IMR-90 (cell line): ENCODE results near the gene DEPDC5. TPM values are rescaled to one million over a fixed set of nuclear protein-coding genes. Genes with fewer than 3 reads are reported as not detected.
A peak's percentile ranks its signal among the peaks of the same experiment; 100 is the strongest.

ENCODE experiments used
- ATAC-seq: fragments of 200-7000 bp; cut with Tn5 transposase; 2 replicates; pipeline ENCODE4 v1.9.1; 2020; ENCODE audit warnings: low read depth, mild to moderate bottlenecking, moderate library complexity
- BruUV-seq: library from RNA; stranded (reverse); fragments of 400-500 nt; replicated peaks from 2 replicates; lab custom pipeline; 2021; lab: Mats Ljungman, UMichigan
- CTCF ChIA-PET: fragments of 300-600 bp; formaldehyde crosslinking; extraction: SDS; loops from one replicate; lab custom pipeline; 2021; ENCODE audit warnings: antibody characterized with exemption; lab: Yijun Ruan, JAX
- POLR2A ChIA-PET: fragments of 300-600 bp; sonication (Branson Sonifier 250); formaldehyde crosslinking; loops from one replicate; lab custom pipeline; 2022; ENCODE audit warnings: antibody characterized with exemption; ENCODE audit not compliant: unreplicated experiment; lab: Charles Lee
- DNase-seq: peaks from one replicate; pipeline ENCODE4 v3.0.0; 2013
- H2AFZ ChIP-seq: replicated peaks from 2 replicates; pipeline ENCODE3; 2013; ENCODE audit warnings: low read length, mild to moderate bottlenecking; ENCODE audit not compliant: poor library complexity
- H2AK5ac ChIP-seq: 2 replicates; pipeline ENCODE4 v1.6.1; 2013; ENCODE audit warnings: low read depth, low read length, inconsistent platforms
- H2AK9ac ChIP-seq: replicated peaks from 2 replicates; pipeline ENCODE3; 2013; ENCODE audit warnings: mild to moderate bottlenecking, low read depth, low read length, moderate library complexity; ENCODE audit not compliant: poor library complexity
- H2BK120ac ChIP-seq: 2 replicates; pipeline ENCODE4 v1.6.1; 2013; ENCODE audit warnings: low read depth, low read length, inconsistent platforms
- H2BK15ac ChIP-seq: 3 replicates; pipeline ENCODE4 v1.6.1; 2013; ENCODE audit warnings: low read depth, low read length, inconsistent platforms
- H2BK20ac ChIP-seq: 2 replicates; pipeline ENCODE4 v1.6.1; 2013; ENCODE audit warnings: low read depth, mild to moderate bottlenecking, inconsistent platforms, low read length, moderate library complexity
- H2BK5ac ChIP-seq: 2 replicates; pipeline ENCODE4 v1.6.1; 2013; ENCODE audit warnings: mild to moderate bottlenecking, low read depth, low read length, inconsistent platforms; ENCODE audit not compliant: poor library complexity, severe bottlenecking
- H3K14ac ChIP-seq: replicated peaks from 2 replicates; pipeline ENCODE4 v1.6.1; 2013; ENCODE audit warnings: low read depth, low read length, inconsistent platforms
- H3K18ac ChIP-seq: 2 replicates; pipeline ENCODE4 v1.6.1; 2013; ENCODE audit warnings: low read depth, low read length, control low read depth
- H3K23ac ChIP-seq: 2 replicates; pipeline ENCODE4 v1.6.1; 2013; ENCODE audit warnings: low read depth, low read length, inconsistent platforms
- H3K27ac ChIP-seq: 2 replicates; pipeline ENCODE4 v1.5.1; 2013; ENCODE audit warnings: mild to moderate bottlenecking, control low read depth, low read length; ENCODE audit not compliant: insufficient read depth
- H3K27me3 ChIP-seq: 2 replicates; pipeline ENCODE4 v1.6.1; 2013; ENCODE audit warnings: low read length; ENCODE audit not compliant: control insufficient read depth, insufficient read depth
- H3K36me3 ChIP-seq: 2 replicates; pipeline ENCODE4 v1.6.1; 2013; ENCODE audit warnings: low read length, mixed read lengths; ENCODE audit not compliant: control insufficient read depth, insufficient read depth
- H3K4ac ChIP-seq: 2 replicates; pipeline ENCODE4 v1.6.1; 2013; ENCODE audit warnings: low read depth, low read length, inconsistent platforms
- H3K4me1 ChIP-seq: 2 replicates; pipeline ENCODE4 v1.6.1; 2013; ENCODE audit warnings: low read length, mixed read lengths; ENCODE audit not compliant: control insufficient read depth, insufficient read depth
- H3K4me2 ChIP-seq: 2 replicates; pipeline ENCODE4 v1.6.1; 2013; ENCODE audit warnings: low read depth, mild to moderate bottlenecking, control low read depth, low read length, moderate library complexity
- H3K4me3 ChIP-seq: 2 replicates; pipeline ENCODE4 v1.5.1; 2013; ENCODE audit warnings: low read depth, mild to moderate bottlenecking, control low read depth, low read length, moderate library complexity; ENCODE audit not compliant: insufficient read depth
- H3K56ac ChIP-seq: 2 replicates; pipeline ENCODE4 v1.6.1; 2013; ENCODE audit warnings: low read length, inconsistent platforms; ENCODE audit not compliant: insufficient read depth; ENCODE audit errors: extremely low read depth
- H3K79me1 ChIP-seq, 2 experiments: 2 replicates each; pipeline ENCODE4 v1.6.1; 2013; ENCODE audit warnings: low read length in 2 of 2, inconsistent platforms in 1 of 2, low read depth in 1 of 2
- H3K9ac ChIP-seq: 2 replicates; pipeline ENCODE4 v1.6.1; 2013; ENCODE audit warnings: low read depth, low read length, control low read depth
- H3K9me1 ChIP-seq: 2 replicates; pipeline ENCODE4 v1.6.1; 2013; ENCODE audit warnings: low read length, inconsistent platforms; ENCODE audit not compliant: insufficient read depth
- H3K9me3 ChIP-seq: 2 replicates; pipeline ENCODE4 v1.6.1; 2013; ENCODE audit warnings: low read length; ENCODE audit not compliant: control insufficient read depth, insufficient read depth
- H4K20me1 ChIP-seq: 2 replicates; pipeline ENCODE4 v1.6.1; 2013; ENCODE audit warnings: low read length, inconsistent platforms; ENCODE audit not compliant: insufficient read depth
- H4K5ac ChIP-seq: 2 replicates; pipeline ENCODE4 v1.6.1; 2013; ENCODE audit warnings: mild to moderate bottlenecking, low read depth, low read length, control low read depth
- H4K8ac ChIP-seq, 2 experiments: 2 replicates each; pipeline ENCODE4 v1.6.1; 2013; ENCODE audit warnings: low read depth in 2 of 2, low read length in 2 of 2, control low read depth in 1 of 2, inconsistent platforms in 1 of 2
- H4K91ac ChIP-seq: 2 replicates; pipeline ENCODE4 v1.6.1; 2013; ENCODE audit warnings: low read depth, low read length, inconsistent platforms; ENCODE audit not compliant: insufficient read depth
- CEBPB ChIP-seq: IDR thresholded peaks from 2 replicates; pipeline ENCODE4 v1.6.1; 2012; ENCODE audit warnings: low read depth, low read length, improper control_type of control experiment
- CHD1 ChIP-seq: IDR thresholded peaks from 2 replicates; pipeline ENCODE4 v1.6.1; 2012; ENCODE audit warnings: low read depth, low read length, improper control_type of control experiment
- CTCF ChIP-seq: conservative IDR thresholded peaks from 2 replicates; pipeline ENCODE4 v1.5.1; 2012; ENCODE audit warnings: mild to moderate bottlenecking, low read depth, low read length, improper control_type of control experiment
- ELK1 ChIP-seq: fragments of 150-350 bp; IDR thresholded peaks from 2 replicates; pipeline ENCODE4 v1.6.1; 2016; ENCODE audit warnings: low read depth, mild to moderate bottlenecking, low read length, moderate library complexity, borderline replicate concordance
- FOS ChIP-seq: fragments of 150-350 bp; IDR thresholded peaks from 2 replicates; pipeline ENCODE4 v1.6.1; 2016; ENCODE audit warnings: low read depth, low read length
- MAFK ChIP-seq: IDR thresholded peaks from 2 replicates; pipeline ENCODE4 v1.6.1; 2012; ENCODE audit warnings: low read depth, low read length, improper control_type of control experiment
- MAZ ChIP-seq: IDR thresholded peaks from 2 replicates; pipeline ENCODE4 v1.6.1; 2012; ENCODE audit warnings: low read depth, mild to moderate bottlenecking, low read length, improper control_type of control experiment, moderate library complexity, borderline replicate concordance
- MXI1 ChIP-seq: IDR thresholded peaks from 2 replicates; pipeline ENCODE4 v1.6.1; 2012; ENCODE audit warnings: low read depth, mild to moderate bottlenecking, low read length, moderate library complexity, borderline replicate concordance
- POLR2A ChIP-seq: IDR thresholded peaks from 2 replicates; pipeline ENCODE4 v1.6.1; 2012; ENCODE audit warnings: mild to moderate bottlenecking, low read depth, low read length
- RAD21 ChIP-seq: IDR thresholded peaks from 2 replicates; pipeline ENCODE4 v1.6.1; 2012; ENCODE audit warnings: low read length, improper control_type of control experiment
- RCOR1 ChIP-seq: IDR thresholded peaks from 2 replicates; pipeline ENCODE4 v1.6.1; 2012; ENCODE audit warnings: mild to moderate bottlenecking, low read length, improper control_type of control experiment; ENCODE audit not compliant: insufficient replicate concordance
- RFX5 ChIP-seq: IDR thresholded peaks from 2 replicates; pipeline ENCODE4 v1.8.0; 2012; ENCODE audit warnings: low read depth, mild to moderate bottlenecking, low read length, moderate library complexity
- SMC3 ChIP-seq: fragments of 150-350 bp; IDR thresholded peaks from 2 replicates; pipeline ENCODE4 v1.6.1; 2016; ENCODE audit warnings: low read depth, mild to moderate bottlenecking, antibody characterized with exemption, low read length, moderate library complexity
- USF2 ChIP-seq: fragments of 150-350 bp; IDR thresholded peaks from 2 replicates; pipeline ENCODE4 v1.6.1; 2017; ENCODE audit warnings: mild to moderate bottlenecking, antibody characterized with exemption, low read length, low read depth
- WGBS, 2 experiments: methylation state at CpG; one replicate each; pipeline versions ENCODE4 v1.1.5 to v1.1.7; 2013; ENCODE audit warnings: missing lambda C conversion rate in 2 of 2; ENCODE audit not compliant: insufficient read length in 1 of 2; ENCODE audit errors: extremely low coverage in 2 of 2; 5-methylcytosine and 5-hydroxymethylcytosine counted together
- dilution Hi-C: fragments of 300-500 bp; cut with HindIII; formaldehyde crosslinking; loops from one replicate; pipeline ENCODE4 v1.14.3; 2018; ENCODE audit warnings: low sequenced_read_pairs; ENCODE audit not compliant: unreplicated experiment
- in situ Hi-C: fragments of 300-500 bp; cut with MboI; formaldehyde crosslinking; loops from 3 replicates; pipeline ENCODE4 v1.14.3; 2019; ENCODE audit warnings: low sequenced_read_pairs, inconsistent platforms, mixed read lengths
- intact Hi-C: fragments of 100-400 bp; cut with micrococcal nuclease; formaldehyde crosslinking; loops from 2 replicates; pipeline ENCODE4 v1.10.0; 2022
- polyA plus RNA-seq, 3 experiments: library from polyadenylated mRNA; depleted of rRNA; stranded (reverse); fragments of >200 nt; gene quantifications; 2 replicates each; pipeline ENCODE4 v1.2.3, GENCODE V29; 2012; ENCODE audit warnings: low replicate concordance in 1 of 3
- total RNA-seq: library from RNA; depleted of rRNA; stranded (reverse); fragments of >200 nt; gene quantifications from 2 replicates; pipeline ENCODE4 v1.2.3, GENCODE V29; 2012

The DEPDC5 gene
- total and polyA plus RNA-seq, 2 of the 4 experiments (the other 2 are of a cell fraction) = 6.6 to 12.9 TPM

GRCh38 chr22:31950226-31950625 lies 196.4 kb downstream of the DEPDC5 start:
- dilution Hi-C loops (no loop called here), intact Hi-C loops (loop anchor here (5.0 kb wide), 3 partner anchors 123 to 388 kb away; partner anchors contain the start of genes DEPDC5 and PRR14L), in situ Hi-C loops (loop anchor here (25.0 kb wide), 2 partner anchors 388 to 862 kb away; partner anchors contain the start of gene TIMP3)
- no peak for ATAC-seq
- Histone ChIP-seq H3K9ac (no peak overlapping the region), H2AK9ac (no peak overlapping the region), H3K9me3 (no peaks in the 10 kb centered on the region), H2BK120ac (no peak overlapping the region), H2BK15ac (no peak overlapping the region), H4K91ac (no peak overlapping the region), H3K14ac (no peak overlapping the region; the same call in 1 of the 2 replicates), H3K36me3 (peaks cover 11% of the 10 kb centered on the region), H3K27ac (no peak overlapping the region), H3K4ac (no peak overlapping the region), H3K18ac (no peak overlapping the region), H4K8ac (no peak overlapping the region), H3K56ac (no peak overlapping the region), H3K4me2 (no peak overlapping the region), H4K5ac (no peak overlapping the region), H3K4me3 (no peak overlapping the region), H3K79me1 (peaks cover 36 to 80% of the 10 kb centered on the region in 2 experiments; a peak in 3 of 4 replicates), H2BK5ac (no peak overlapping the region), H2BK20ac (no peak overlapping the region), H4K20me1 (peaks cover 83% of the 10 kb centered on the region), H3K23ac (peak overlapping the region; percentile 52; the same call in 1 of the 2 replicates), H3K9me1 (peaks cover 30% of the 10 kb centered on the region), H2AK5ac (no peak overlapping the region), H3K4me1 (peaks cover 21% of the 10 kb centered on the region), H3K27me3 (no peaks in the 10 kb centered on the region), H2AFZ (no peak overlapping the region)
- no peak for DNase-seq
- TF ChIP-seq CTCF (no peak), USF2 (no peak), SMC3 (no peak), FOS (no peak), MXI1 (no peak), ELK1 (no peak), RFX5 (no peak), MAFK (no peak), RAD21 (no peak), POLR2A (no peak), MAZ (no peak), CHD1 (no peak), RCOR1 (no peak), CEBPB (no peak)
- WGBS, 2 experiments = 100% methylated on average over 1 of the region's 4 CpGs; no CpG with 5 or more reads in 1 of the 2 experiments
- BruUV-seq = no TSS peak
- ChIA-PET POLR2A (no interaction called here), CTCF (no interaction called here)
